Peyer's patch (tissue), 4 donors: Measurements from ENCODE around the gene PSMD9. TPM values are rescaled to one million over a fixed set of nuclear protein-coding genes. Genes with fewer than 3 reads are reported as not detected.
A peak's percentile ranks its signal among the peaks of the same experiment; 100 is the strongest.

Experiments used
- DNase-seq, 3 donors: peaks; one replicate each; pipeline ENCODE4 v3.0.0-alpha.2; 2017 to 2019
- H3K27ac ChIP-seq, 4 donors: fragments of 200-600 bp; sonication (generic); one replicate each; pipeline ENCODE4 v1.5.1; 2016 to 2019
- H3K27me3 ChIP-seq, 2 donors: fragments of 200-600 bp; sonication (generic); one replicate each; pipeline ENCODE4 v1.5.1; 2019
- H3K36me3 ChIP-seq, 3 donors: fragments of 200-600 bp; sonication (generic); one replicate each; pipeline ENCODE4 v1.5.1; 2016 to 2019
- H3K4me1 ChIP-seq, 4 donors: fragments of 200-600 bp; sonication (generic); one replicate each; pipeline ENCODE4 v1.5.1; 2016 to 2019
- H3K4me3 ChIP-seq, 4 donors: fragments of 200-600 bp; sonication (generic); 1 replicate in 3 of 4; 2 replicates in 1 of 4; pipeline ENCODE4 v1.5.1; 2016 to 2019; ENCODE audit warnings: mild to moderate bottlenecking in 1 of 4
- H3K9me3 ChIP-seq, 4 donors: fragments of 200-600 bp; sonication (generic); one replicate each; pipeline ENCODE4 v1.5.1; 2016 to 2019; ENCODE audit warnings: mild to moderate bottlenecking in 1 of 4
- POLR2A ChIP-seq, 2 donors: fragments of 450-650 bp; IDR thresholded peaks; one replicate each; pipeline ENCODE4 v1.5.1; 2017; ENCODE audit warnings: antibody characterized with exemption in 2 of 2, mild to moderate bottlenecking in 2 of 2, moderate library complexity in 2 of 2
- total RNA-seq, 4 donors: library from RNA; depleted of rRNA; stranded (reverse); fragments of >200 nt; gene quantifications; one replicate each; pipeline ENCODE4 v1.1.0, GENCODE V29; 2016
- TF ChIP-seq, protein P1 (sequence below), 6 experiments: fragments of 450-650 bp in 4 of 6; fragments of 200-600 bp in 2 of 6; sonication (generic) in 1 of 6; IDR thresholded peaks; one replicate each; pipeline ENCODE4 v1.5.1; 2017 to 2019; ENCODE audit warnings: antibody characterized with exemption in 6 of 6, mild to moderate bottlenecking in 3 of 6, moderate library complexity in 1 of 6

Gene PSMD9
- 10 to 100 TPM; 33.1 to 47.7 (median 37.8) TPM for total RNA-seq

GRCh38 chr12:121888478-121889273, at the start of gene PSMD9:
Gene PSMD9, plus strand, starts transcription at chr12:121888790. Its CDS starts 67 bp downstream, at chr12:121888857.
- peak; percentile 79 to 84 for TF ChIP-seq POLR2A (IDR thresholded peaks at IDR 0.05)
- TF ChIP-seq, protein P1, sequence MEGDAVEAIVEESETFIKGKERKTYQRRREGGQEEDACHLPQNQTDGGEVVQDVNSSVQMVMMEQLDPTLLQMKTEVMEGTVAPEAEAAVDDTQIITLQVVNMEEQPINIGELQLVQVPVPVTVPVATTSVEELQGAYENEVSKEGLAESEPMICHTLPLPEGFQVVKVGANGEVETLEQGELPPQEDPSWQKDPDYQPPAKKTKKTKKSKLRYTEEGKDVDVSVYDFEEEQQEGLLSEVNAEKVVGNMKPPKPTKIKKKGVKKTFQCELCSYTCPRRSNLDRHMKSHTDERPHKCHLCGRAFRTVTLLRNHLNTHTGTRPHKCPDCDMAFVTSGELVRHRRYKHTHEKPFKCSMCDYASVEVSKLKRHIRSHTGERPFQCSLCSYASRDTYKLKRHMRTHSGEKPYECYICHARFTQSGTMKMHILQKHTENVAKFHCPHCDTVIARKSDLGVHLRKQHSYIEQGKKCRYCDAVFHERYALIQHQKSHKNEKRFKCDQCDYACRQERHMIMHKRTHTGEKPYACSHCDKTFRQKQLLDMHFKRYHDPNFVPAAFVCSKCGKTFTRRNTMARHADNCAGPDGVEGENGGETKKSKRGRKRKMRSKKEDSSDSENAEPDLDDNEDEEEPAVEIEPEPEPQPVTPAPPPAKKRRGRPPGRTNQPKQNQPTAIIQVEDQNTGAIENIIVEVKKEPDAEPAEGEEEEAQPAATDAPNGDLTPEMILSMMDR (IDR thresholded peaks at IDR 0.05), result peak; percentile 11 to 63 (median 58)
- Histone ChIP-seq H3K36me3 (no peaks in the 10 kb centered on the region), H3K27me3 (no peaks in the 10 kb centered on the region), H3K27ac (peak within 1 kb of the TSS; percentile 91 to 95 (median 92)), H3K4me1 (peaks cover 0 to 42% (median 12%) of the 10 kb centered on the region in 4 donors), H3K4me3 (peak within 1 kb of the TSS; percentile 60 to 78 (median 67)), H3K9me3 (no peaks in the 10 kb centered on the region)
- peak; percentile 98 to 99 (median 99) for DNase-seq

DNA sequence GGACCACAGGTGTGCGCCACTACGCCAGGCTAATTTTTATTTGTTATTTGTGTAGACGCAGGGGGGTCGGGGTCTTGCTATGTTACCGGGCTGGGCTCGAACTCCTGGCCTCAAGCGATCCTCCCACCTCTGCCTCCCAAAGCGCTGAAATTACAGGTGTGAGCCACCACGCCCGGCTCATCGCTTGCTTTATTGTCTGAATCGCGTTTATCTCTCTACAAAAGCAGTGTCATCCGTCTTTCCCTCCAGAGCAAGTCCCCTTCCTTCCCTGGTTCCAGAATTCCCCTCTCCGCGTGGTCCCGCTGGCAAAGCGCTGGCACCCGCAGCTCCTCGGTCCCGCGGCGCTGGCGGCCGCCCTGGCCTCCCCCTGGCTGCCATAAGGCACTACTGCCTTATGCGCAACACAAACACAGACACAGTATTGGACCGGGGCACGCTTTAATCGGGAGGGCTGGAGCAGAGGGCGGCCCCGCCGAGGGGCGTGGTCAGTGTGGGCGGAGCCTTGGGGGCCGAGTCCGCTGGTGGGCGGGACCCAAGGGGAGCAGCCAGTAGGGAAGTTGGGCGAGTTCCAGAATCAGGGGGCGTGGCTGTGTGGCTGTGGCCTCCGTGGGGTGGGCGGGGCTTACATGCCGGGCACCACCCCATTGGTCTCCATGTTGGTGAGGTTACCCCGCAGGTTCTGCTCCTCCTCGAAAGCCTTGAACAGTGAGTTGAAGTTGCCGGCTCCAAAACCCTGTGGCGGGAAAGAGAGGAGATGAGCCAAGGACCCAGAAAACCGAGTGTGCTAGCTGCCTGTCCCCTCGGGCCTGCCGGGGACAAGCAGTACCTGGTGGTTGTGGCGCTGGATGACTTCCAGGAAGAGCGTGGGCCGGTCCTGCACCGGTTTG, 49.2 kb upstream of the PSMD9 start:
- Histone ChIP-seq H3K9me3 (no peaks in the 10 kb centered on the region), H3K27ac (peak overlapping the region; percentile 41 to 75 (median 56)), H3K4me3 (peak overlapping the region; percentile 43 to 70 (median 62)), H3K4me1 (peaks cover 0 to 6% (median 4%) of the 10 kb centered on the region in 4 donors), H3K36me3 (no peaks in the 10 kb centered on the region), H3K27me3 (no peaks in the 10 kb centered on the region)
- peak; percentile 100 for DNase-seq
- TF ChIP-seq, protein P1 (IDR thresholded peaks at IDR 0.05), result peak; percentile 15 to 74 (median 56)
- TF ChIP-seq POLR2A (IDR thresholded peaks at IDR 0.05), result peak in 1 of 2 donors; percentile 76

DNA sequence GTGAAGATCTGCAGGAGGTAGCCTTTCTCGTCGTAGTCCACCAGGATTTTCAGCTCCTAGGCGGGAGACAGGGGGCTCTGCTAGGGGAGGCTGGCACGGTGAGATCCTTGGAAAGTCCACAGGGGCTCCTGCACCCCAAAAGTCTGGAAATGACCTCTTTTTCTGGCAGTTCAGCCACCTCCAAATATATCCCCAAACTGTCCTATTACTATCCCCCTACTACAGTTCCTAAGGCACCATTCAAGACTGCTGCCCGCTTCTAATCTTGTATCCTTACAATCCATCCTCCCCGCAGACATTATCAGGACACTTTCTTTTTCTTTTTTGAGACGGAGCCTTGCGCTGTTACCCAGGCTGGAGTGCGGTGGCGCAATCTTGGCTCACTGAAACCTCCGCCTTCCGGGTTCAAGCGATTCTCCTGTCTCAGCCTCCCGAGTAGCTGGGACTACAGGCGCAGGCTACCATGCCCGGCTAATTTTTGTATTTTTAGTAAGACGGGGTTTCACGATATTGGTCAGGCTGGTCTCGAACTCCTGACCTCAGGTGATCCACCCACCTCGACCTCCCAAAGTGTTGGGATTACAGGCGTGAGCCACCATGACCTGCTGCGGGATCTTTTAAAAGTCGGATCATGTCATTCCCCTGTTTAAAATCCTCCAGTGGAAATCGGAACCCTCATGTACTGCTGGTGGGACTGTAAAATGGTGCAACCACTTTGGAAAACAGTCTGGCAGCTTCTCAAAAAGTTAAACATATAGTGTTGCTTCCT, 48.4 kb upstream of the PSMD9 start:
- H3K4me1 ChIP-seq, result peaks cover 0 to 6% (median 4%) of the 10 kb centered on the region in 4 donors
- H3K27ac ChIP-seq, result peak overlapping the region; percentile 41 to 75 (median 56)
- H3K9me3 ChIP-seq, result no peaks in the 10 kb centered on the region
- DNase-seq, result no peak
- no peak for TF ChIP-seq POLR2A (IDR thresholded peaks at IDR 0.05)
- TF ChIP-seq, protein P1 (IDR thresholded peaks at IDR 0.05), result no peak
- no peaks in the 10 kb centered on the region for H3K36me3 ChIP-seq
- no peaks in the 10 kb centered on the region for H3K27me3 ChIP-seq
- H3K4me3 ChIP-seq, result peak overlapping the region; percentile 43 to 70 (median 62)

GRCh38 chr12:121843236-121843982, 45.2 kb upstream of the PSMD9 start:
- no peaks in the 10 kb centered on the region for H3K27me3 ChIP-seq
- peaks cover 0 to 6% (median 4%) of the 10 kb centered on the region in 4 donors for H3K4me1 ChIP-seq
- no peaks in the 10 kb centered on the region for H3K9me3 ChIP-seq
- no peak overlapping the region for H3K4me3 ChIP-seq
- no peak for DNase-seq
- H3K36me3 ChIP-seq, result no peaks in the 10 kb centered on the region
- no peak overlapping the region for H3K27ac ChIP-seq
- TF ChIP-seq, protein P1 (IDR thresholded peaks at IDR 0.05), result no peak
- no peak for TF ChIP-seq POLR2A (IDR thresholded peaks at IDR 0.05)
